ENCODE results near the gene ACSL6.
"Not testable (repeated sequence)": the region's sequence is repeated elsewhere in the genome, so short reads cannot be mapped to it uniquely, and the experiment has no call there.

ACSL6 gene

DNA sequence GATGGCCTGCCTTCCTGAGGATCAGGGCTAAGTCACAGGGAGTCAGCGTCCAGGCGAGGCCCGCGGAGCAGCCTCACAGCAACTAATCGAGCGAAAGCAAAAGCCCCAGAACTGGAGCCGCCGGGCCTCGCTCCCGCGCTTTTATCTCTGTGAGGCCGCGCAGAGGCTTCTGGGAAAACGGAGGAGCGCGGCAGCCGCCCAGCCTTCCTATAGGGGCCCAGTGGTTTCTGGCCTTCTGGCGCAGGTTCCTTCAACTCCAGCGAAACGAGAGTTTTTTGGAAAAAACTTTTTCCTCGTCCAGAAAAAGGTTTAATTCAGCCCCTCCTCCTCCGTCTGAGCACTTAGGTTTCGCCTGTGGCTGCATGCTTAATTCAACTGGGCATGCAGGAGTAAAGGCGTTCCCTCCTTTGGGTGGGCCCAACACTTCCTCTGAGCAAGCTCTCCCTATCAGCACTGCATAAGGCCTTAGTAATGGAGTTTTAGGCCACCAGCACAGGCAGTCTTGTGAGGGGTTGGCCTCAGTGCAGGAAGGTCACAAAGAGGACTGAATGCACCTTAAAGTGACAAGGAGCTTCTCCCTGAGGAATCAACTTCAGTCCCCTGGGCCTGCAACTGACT, 65.8 kb downstream of the ACSL6 start, which contains the start of gene MEIKIN:
Gene MEIKIN (minus strand): TSS at position 113 of the 618 bp plus-strand sequence. CDS start 158 bp downstream, outside the sequence.
- DNase-seq, result no peak

DNA sequence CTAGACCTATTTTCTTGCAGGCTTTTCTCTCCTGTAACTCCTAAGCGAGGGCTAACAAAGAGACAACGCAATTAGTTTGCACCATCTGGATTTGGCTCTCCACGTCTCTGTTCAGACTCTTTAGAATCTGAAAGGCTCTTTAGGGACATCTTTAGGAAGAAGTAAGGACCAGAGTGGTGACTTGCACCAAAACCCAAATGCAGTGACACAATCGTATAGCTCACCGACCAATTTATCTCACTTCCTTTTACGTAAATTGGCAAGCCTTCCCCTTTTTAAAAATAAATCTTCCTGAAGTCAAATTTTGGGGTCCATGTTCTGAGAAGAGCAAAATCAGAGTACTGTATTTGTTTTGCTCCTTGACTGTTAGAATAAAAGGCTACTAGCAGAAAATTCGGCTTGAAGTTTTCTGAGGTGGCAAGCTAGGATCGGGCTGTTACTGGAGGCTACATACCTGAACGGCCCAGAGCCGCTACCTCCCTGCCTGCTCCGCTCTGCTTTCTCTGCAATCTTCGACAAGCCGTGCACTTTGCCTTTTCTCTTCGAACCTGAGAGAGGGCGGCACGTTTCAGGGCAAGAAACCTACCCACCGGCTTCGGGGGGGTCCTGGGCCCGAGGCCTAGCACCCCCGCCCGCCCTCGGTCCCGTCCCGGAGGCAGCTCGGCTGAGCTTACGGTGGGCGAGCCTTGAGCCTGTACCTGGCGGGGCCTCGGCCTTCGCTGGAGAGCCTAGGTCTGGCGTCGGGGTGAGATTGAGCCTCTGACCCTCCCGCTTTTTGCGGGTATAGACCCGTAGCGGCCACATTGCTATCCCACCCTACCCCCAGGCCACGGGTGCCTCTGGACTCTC, 66.5 kb downstream of the ACSL6 start:
- no peak for DNase-seq

GRCh38 chr5:131943916-131944315, 67.5 kb downstream of the ACSL6 start:
- DNase-seq, result no peak

- no peak for DNase-seq
Observed at GRCh38 chr5:131942016-131942415, 69.4 kb downstream of the ACSL6 start.

- DNase-seq, result no peak
Observed at GRCh38 chr5:131939690-131940345, 71.6 kb downstream of the ACSL6 start.

DNA sequence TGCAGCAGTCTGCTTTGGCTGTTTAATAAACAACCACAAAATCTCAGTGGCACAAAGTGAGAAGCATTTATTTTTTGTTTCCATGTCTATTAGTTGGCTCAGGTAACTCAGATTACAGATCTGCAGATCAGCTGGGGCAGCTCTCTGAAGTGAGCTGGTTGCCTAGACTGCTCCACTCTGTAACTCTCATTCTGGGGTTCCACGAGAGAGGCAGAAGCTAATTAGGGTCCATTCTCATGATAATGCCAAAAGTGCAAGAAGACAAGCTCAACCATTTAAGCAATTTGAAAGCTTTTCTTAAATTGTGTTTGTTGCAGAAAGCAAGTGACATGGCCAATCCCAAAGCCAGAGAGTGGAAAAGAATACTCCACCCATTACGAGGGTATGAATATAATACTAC, 79.2 kb downstream of the ACSL6 start:
- no peak for DNase-seq

GRCh38 chr5:131928957-131929356, 82.5 kb downstream of the ACSL6 start:
- DNase-seq, result no peak

DNA sequence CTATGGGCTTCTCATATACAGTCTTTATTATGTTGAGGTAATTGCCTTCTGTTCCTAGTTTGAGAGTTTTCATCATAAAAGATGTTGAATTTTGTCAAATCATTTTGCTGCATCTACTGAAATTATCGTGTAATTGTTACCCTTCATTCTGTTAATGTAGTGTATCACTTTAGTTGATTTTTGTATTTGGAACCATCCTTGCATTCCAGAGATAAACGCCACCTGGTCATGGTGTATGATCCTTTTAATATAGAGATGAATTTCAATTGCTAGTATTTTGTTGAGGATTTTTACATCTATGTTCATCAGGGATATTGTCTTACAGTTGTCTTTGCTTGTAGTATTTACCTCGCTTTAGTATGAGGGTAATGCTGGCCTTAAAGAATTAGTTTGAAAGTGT, 85.3 kb downstream of the ACSL6 start:
- no peak for DNase-seq

DNA sequence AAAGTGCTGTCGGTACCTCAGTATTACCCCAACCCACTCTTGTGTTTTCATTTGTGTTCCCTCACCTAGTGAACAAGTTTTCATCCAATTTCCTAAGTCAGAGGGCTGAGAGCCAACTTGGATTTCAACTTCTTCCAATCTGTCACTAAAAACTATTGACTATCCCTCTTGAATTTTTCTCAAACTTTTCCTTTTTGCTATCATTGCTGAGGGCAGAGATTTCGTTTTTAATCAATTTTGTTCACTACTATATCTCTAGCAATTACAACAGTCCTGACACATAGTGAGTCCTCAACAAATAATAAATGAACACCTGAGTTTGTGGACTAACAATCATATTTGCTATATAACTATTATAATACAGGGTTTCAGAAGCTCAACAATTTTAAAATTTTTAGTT, 95.0 kb downstream of the ACSL6 start:
- no peak for DNase-seq

- no peak for DNase-seq
Observed at GRCh38 chr5:131914472-131914871, 97.0 kb downstream of the ACSL6 start.

DNA sequence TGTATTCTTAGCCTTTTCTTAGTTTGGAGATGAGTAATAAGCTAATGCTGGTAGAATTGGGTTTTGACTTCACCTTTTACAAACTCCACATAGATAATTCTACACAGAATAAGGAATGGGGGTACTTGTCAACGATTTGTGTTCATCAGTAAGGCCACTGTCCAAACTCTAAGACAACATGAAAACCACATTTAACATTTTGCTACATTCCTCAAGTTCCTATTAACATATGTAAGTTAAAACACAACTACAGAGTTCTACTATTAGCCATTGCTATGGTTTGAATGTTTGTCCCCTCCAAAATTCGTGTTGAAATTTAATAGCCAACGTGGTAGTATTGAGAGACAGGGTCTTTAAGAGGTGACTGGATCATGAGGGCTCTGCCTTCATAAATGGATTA, 97.9 kb downstream of the ACSL6 start:
- DNase-seq, result no peak

- DNase-seq, result no peak
Observed at GRCh38 chr5:131906668-131907067, 104.8 kb downstream of the ACSL6 start.

GRCh38 chr5:131902266-131902665, 109.2 kb downstream of the ACSL6 start:
- not testable (repeated sequence) for DNase-seq
